Adrenal gland (tissue), 5 donors: ENCODE measurements around the gene EHBP1L1.

ENCODE experiments used
- POLR2A ChIP-seq, 2 donors: fragments of 450-650 bp; IDR thresholded peaks; one replicate each; pipeline ENCODE4 v1.6.1; 2017; ENCODE audit warnings: antibody characterized with exemption in 2 of 2, mild to moderate bottlenecking in 2 of 2, moderate library complexity in 1 of 2
- TF ChIP-seq, protein P1 (sequence below), 6 experiments: fragments of 450-650 bp in 4 of 6; fragments of 200-600 bp in 2 of 6; sonication (generic) in 1 of 6; IDR thresholded peaks; 1 replicate in 5 of 6; 2 replicates in 1 of 6; pipeline versions ENCODE4 v1.5.1 to v1.8.0; 2016 to 2021; ENCODE audit warnings: antibody characterized with exemption in 6 of 6, mild to moderate bottlenecking in 2 of 6, moderate library complexity in 1 of 6
- donor health status: DM: no; HTN: no; CAD: no.

DNA sequence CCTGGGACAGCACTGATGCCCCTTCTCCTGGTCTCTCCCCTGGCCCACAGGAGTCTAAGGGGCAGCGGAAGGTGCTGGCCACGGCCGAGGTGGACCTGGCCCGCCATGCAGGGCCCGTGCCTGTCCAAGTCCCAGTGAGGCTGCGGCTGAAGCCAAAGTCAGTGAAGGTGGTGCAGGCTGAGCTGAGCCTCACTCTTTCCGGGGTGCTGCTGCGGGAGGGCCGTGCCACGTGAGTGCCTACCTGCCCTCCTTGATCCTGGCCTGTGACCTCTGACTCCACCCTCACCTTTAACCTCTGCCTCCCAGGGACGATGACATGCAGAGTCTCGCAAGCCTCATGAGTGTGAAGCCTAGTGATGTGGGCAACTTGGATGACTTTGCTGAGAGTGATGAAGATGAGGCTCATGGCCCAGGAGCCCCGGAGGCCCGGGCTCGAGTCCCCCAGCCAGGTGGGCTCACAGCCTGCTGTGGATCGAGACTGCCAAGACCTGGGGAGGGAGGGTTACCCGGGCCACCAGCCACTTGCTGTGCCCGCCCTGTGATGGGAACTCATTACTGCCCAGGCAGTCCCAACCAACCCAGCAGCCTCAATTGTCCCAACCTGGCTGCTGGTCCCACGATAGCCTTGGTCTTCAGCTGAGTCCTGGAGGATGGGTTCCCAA lies 4.3 kb downstream of the EHBP1L1 start:
- TF ChIP-seq, protein P1, sequence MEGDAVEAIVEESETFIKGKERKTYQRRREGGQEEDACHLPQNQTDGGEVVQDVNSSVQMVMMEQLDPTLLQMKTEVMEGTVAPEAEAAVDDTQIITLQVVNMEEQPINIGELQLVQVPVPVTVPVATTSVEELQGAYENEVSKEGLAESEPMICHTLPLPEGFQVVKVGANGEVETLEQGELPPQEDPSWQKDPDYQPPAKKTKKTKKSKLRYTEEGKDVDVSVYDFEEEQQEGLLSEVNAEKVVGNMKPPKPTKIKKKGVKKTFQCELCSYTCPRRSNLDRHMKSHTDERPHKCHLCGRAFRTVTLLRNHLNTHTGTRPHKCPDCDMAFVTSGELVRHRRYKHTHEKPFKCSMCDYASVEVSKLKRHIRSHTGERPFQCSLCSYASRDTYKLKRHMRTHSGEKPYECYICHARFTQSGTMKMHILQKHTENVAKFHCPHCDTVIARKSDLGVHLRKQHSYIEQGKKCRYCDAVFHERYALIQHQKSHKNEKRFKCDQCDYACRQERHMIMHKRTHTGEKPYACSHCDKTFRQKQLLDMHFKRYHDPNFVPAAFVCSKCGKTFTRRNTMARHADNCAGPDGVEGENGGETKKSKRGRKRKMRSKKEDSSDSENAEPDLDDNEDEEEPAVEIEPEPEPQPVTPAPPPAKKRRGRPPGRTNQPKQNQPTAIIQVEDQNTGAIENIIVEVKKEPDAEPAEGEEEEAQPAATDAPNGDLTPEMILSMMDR (IDR thresholded peaks at IDR 0.05) = no peak
- TF ChIP-seq POLR2A (IDR thresholded peaks at IDR 0.05) = no peak
